GM18858 (cell line): ENCODE data around the gene CFAP157.

Experiments
- ATAC-seq: cut with Tn5 transposase; IDR thresholded peaks from one replicate; pipeline ENCODE4 v1.9.1; 2021; ENCODE audit not compliant: unreplicated experiment

Gene CFAP157

GRCh38 chr9:127758843-127759242 is 52.1 kb downstream of the CFAP157 start:
- ATAC-seq = no peak

- ATAC-seq = no peak
These were observed 54.3 kb downstream of the CFAP157 start for GRCh38 chr9:127761061-127761460.

- ATAC-seq = no peak
These were observed 54.7 kb downstream of the CFAP157 start for GRCh38 chr9:127761491-127761956.

GRCh38 chr9:127762111-127762676 is 55.4 kb downstream of the CFAP157 start:
- no peak for ATAC-seq

GRCh38 chr9:127763918-127764384 is 57.2 kb downstream of the CFAP157 start:
- ATAC-seq = no peak

GRCh38 chr9:127765418-127765817 is 58.6 kb downstream of the CFAP157 start:
- ATAC-seq = no peak
